Karpas-422 (cell line): Measurements from ENCODE around the gene RGL1. TPM values are rescaled to one million over a fixed set of nuclear protein-coding genes. Genes with fewer than 3 reads are reported as not detected.

Experiments used
- DNase-seq: peaks from one replicate; pipeline ENCODE4 v3.0.0-alpha.2; 2015
- H2AFZ ChIP-seq: fragments of 200-600 bp; sonication (generic); 2 replicates; pipeline ENCODE4 v1.6.1; 2014; ENCODE audit warnings: antibody characterized with exemption, low read length, mixed read lengths
- H3K27ac ChIP-seq: fragments of 200-600 bp; sonication (generic); 2 replicates; pipeline ENCODE4 v1.5.1; 2014; ENCODE audit warnings: mild to moderate bottlenecking, low read length, moderate library complexity
- H3K27me3 ChIP-seq: fragments of 200-600 bp; sonication (generic); 2 replicates; pipeline ENCODE4 v1.6.1; 2014; ENCODE audit warnings: low read length, mixed read lengths
- H3K36me3 ChIP-seq: fragments of 200-600 bp; sonication (generic); 2 replicates; pipeline ENCODE4 v1.6.1; 2014; ENCODE audit warnings: low read length, mixed read lengths; ENCODE audit not compliant: insufficient read depth
- H3K4me1 ChIP-seq: fragments of 200-600 bp; sonication (generic); 2 replicates; pipeline ENCODE4 v1.6.1; 2014; ENCODE audit warnings: mild to moderate bottlenecking, low read length, mixed read lengths
- H3K4me2 ChIP-seq: fragments of 200-600 bp; sonication (generic); 2 replicates; pipeline ENCODE4 v1.6.1; 2014; ENCODE audit warnings: low read length, low read depth, mild to moderate bottlenecking; ENCODE audit not compliant: poor library complexity, severe bottlenecking
- H3K4me3 ChIP-seq: fragments of 200-600 bp; sonication (generic); 2 replicates; pipeline ENCODE4 v1.5.1; 2014; ENCODE audit warnings: mild to moderate bottlenecking, antibody characterized with exemption, low read length, mixed read lengths
- H3K79me2 ChIP-seq: fragments of 200-600 bp; sonication (generic); 2 replicates; pipeline ENCODE4 v1.6.1; 2014; ENCODE audit warnings: mild to moderate bottlenecking, low read length, mixed read lengths
- H3K9ac ChIP-seq: fragments of 200-600 bp; sonication (generic); 2 replicates; pipeline ENCODE4 v1.6.0; 2014; ENCODE audit warnings: low read length
- H3K9me2 ChIP-seq: fragments of 200-600 bp; sonication (generic), shearing (Covaris generic); replicated peaks from 2 replicates; pipeline ENCODE4 v1.6.0; 2014; ENCODE audit warnings: mild to moderate bottlenecking, low read length, moderate library complexity; ENCODE audit not compliant: insufficient read depth
- H3K9me3 ChIP-seq: fragments of 300-700, 200-600 bp; sonication (generic); 2 replicates; pipeline ENCODE4 v1.6.1; 2014; ENCODE audit warnings: low read length, mixed read lengths
- H4K20me1 ChIP-seq: fragments of 200-600 bp; sonication (generic); 2 replicates; pipeline ENCODE4 v1.6.1; 2014; ENCODE audit warnings: mild to moderate bottlenecking, antibody characterized with exemption, low read length, low read depth; ENCODE audit not compliant: insufficient read depth
- total RNA-seq: library from RNA; depleted of rRNA; stranded (reverse); fragments of >200 nt; shearing (Covaris generic); gene quantifications from 2 replicates; pipeline ENCODE4 v1.2.3, GENCODE V29; 2014; ENCODE audit warnings: low replicate concordance

The RGL1 gene
- total RNA-seq, 1 experiment from 2014 or later: 1.0 TPM

- no peak overlapping the region for H3K27ac ChIP-seq
- H4K20me1 ChIP-seq: no peaks in the 10 kb centered on the region
- no peaks in the 10 kb centered on the region for H3K79me2 ChIP-seq
- no peaks in the 10 kb centered on the region for H3K27me3 ChIP-seq
- H3K4me1 ChIP-seq: no peaks in the 10 kb centered on the region
- H3K9ac ChIP-seq: no peak overlapping the region
- H3K4me3 ChIP-seq: no peak overlapping the region
- no peak overlapping the region for H2AFZ ChIP-seq
- H3K9me2 ChIP-seq: no peaks in the 10 kb centered on the region
- H3K4me2 ChIP-seq: no peak overlapping the region
- H3K36me3 ChIP-seq: no peaks in the 10 kb centered on the region
- DNase-seq: peak; percentile 76
- H3K9me3 ChIP-seq: no peaks in the 10 kb centered on the region
These were observed 151.8 kb downstream of the RGL1 start for GRCh38 chr1:183956559-183957188.

DNA sequence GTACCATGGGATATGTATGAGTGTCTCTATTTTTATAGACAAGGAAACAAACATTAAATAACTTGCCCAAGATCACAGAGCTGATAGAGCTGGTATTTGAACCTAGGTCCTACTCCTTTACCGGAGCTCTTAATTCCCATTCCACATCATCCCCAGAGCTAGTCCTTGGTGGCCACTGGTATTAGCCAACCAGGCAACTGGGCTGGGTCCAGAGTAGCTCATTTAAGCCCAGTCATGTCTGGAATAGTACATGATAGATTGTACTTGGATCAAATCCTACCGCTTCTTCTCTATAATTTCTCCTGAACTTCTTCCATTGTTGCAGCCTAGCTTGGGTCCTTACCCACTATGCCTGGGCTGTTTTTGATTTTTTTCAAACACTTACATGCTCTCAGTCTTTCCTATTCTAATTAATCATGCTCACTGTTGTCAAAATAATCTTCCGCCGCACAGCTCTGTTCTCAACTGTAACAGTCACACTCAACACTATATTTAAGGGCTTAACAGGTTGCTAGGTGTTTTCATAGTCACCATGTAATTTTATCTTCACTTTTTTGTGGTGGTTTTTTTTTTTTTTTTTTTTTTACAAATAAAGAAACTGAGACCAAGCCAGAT, 152.4 kb downstream of the RGL1 start:
- Histone ChIP-seq H3K4me2 (no peak overlapping the region), H3K79me2 (no peaks in the 10 kb centered on the region), H3K9me2 (no peaks in the 10 kb centered on the region), H3K9ac (no peak overlapping the region), H3K27ac (no peak overlapping the region), H3K9me3 (no peaks in the 10 kb centered on the region), H3K4me3 (no peak overlapping the region), H4K20me1 (no peaks in the 10 kb centered on the region), H3K27me3 (no peaks in the 10 kb centered on the region), H3K36me3 (no peaks in the 10 kb centered on the region), H3K4me1 (no peaks in the 10 kb centered on the region), H2AFZ (no peak overlapping the region)
- no peak for DNase-seq

DNA sequence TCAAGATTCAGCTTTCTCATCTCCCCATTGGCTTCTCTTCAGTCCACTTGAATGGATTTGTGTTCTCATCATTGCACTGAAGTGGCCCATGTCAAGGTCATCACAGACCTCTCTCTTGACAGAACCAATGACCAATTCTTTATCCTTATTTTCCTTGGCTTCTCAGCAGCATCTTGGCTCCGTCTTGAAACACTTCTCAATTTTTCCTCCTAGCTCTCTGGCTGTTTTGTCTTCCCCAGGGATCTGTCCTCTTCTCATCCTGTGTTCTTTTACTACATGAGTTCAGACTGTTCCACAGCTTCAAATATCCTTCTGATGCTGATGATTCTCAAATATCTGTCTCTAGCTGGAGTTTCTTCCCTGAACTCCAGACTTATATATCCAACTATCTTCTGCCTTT, 154.0 kb downstream of the RGL1 start:
- Histone ChIP-seq H3K9ac (no peak overlapping the region), H3K4me2 (no peak overlapping the region)
- DNase-seq: no peak

DNA sequence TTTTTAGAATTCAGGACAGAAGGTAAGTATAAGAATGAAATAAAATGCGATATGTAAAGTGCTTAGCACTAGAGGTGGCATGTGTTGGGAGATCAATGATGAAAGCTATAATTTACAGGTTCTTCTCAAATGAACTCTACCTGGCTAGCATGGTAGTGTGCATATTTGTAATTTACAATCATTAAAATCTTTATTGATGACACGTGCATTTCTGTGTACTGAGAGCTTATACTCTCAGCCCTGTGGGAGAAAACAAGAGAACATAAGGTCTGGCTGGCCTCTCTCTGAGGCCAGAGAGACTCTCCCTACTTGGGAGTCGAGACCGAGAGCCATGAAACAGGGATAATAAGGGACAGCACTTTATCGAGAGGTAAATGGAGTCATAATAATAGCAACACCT, 156.2 kb downstream of the RGL1 start:
- Histone ChIP-seq H3K36me3 (no peaks in the 10 kb centered on the region), H3K4me1 (no peaks in the 10 kb centered on the region), H2AFZ (no peak overlapping the region), H3K9me3 (no peaks in the 10 kb centered on the region), H3K4me3 (no peak overlapping the region), H4K20me1 (no peaks in the 10 kb centered on the region), H3K27me3 (no peaks in the 10 kb centered on the region), H3K4me2 (no peak overlapping the region), H3K9ac (no peak overlapping the region), H3K9me2 (no peaks in the 10 kb centered on the region), H3K79me2 (no peaks in the 10 kb centered on the region), H3K27ac (no peak overlapping the region)
- no peak for DNase-seq

More for the DNA sequence above, 154.0 kb downstream of the RGL1 start:
- Histone ChIP-seq H3K27me3 (no peaks in the 10 kb centered on the region), H4K20me1 (no peaks in the 10 kb centered on the region), H3K36me3 (no peaks in the 10 kb centered on the region), H3K4me1 (no peaks in the 10 kb centered on the region), H3K4me3 (no peak overlapping the region), H3K9me3 (no peaks in the 10 kb centered on the region), H3K79me2 (no peaks in the 10 kb centered on the region), H3K9me2 (no peaks in the 10 kb centered on the region), H3K27ac (no peak overlapping the region), H2AFZ (no peak overlapping the region)

DNA sequence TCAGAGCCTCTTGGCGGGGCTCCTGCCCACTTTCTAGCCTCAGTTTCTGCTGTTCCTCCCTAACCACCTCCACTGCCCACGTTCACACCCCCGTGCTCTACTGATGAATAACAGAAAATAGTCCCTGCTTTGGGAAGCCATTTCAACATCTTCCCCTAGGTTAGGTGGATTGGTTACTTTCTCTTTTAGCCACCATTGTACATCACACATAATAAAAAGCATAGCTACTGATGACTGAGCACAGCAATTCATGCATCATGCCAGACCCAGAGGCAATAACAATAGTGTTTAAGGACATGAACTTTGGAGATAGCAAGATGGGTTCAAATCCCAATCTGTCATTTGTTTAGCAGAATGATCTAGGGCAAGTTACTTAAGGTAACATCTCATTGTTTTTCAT, 158.0 kb downstream of the RGL1 start:
- no peak overlapping the region for H2AFZ ChIP-seq
- DNase-seq: no peak
- no peaks in the 10 kb centered on the region for H3K4me1 ChIP-seq

GRCh38 chr1:183965726-183966125, 160.8 kb downstream of the RGL1 start:
- H3K9me2 ChIP-seq: no peaks in the 10 kb centered on the region
- no peaks in the 10 kb centered on the region for H3K4me1 ChIP-seq
- no peaks in the 10 kb centered on the region for H3K9me3 ChIP-seq
- H3K27ac ChIP-seq: no peak overlapping the region
- no peak overlapping the region for H3K4me2 ChIP-seq
- H2AFZ ChIP-seq: no peak overlapping the region
- DNase-seq: no peak
- no peaks in the 10 kb centered on the region for H4K20me1 ChIP-seq
- no peaks in the 10 kb centered on the region for H3K36me3 ChIP-seq
- H3K79me2 ChIP-seq: no peaks in the 10 kb centered on the region
- H3K9ac ChIP-seq: no peak overlapping the region
- no peaks in the 10 kb centered on the region for H3K27me3 ChIP-seq
- H3K4me3 ChIP-seq: no peak overlapping the region

More for the DNA sequence above, 158.0 kb downstream of the RGL1 start:
- Histone ChIP-seq H3K9ac (no peak overlapping the region), H3K27me3 (no peaks in the 10 kb centered on the region), H3K79me2 (no peaks in the 10 kb centered on the region), H3K4me3 (no peak overlapping the region), H4K20me1 (no peaks in the 10 kb centered on the region), H3K9me2 (no peaks in the 10 kb centered on the region), H3K4me2 (no peak overlapping the region), H3K36me3 (no peaks in the 10 kb centered on the region), H3K9me3 (no peaks in the 10 kb centered on the region), H3K27ac (no peak overlapping the region)

- H3K27me3 ChIP-seq: no peaks in the 10 kb centered on the region
- DNase-seq: no peak
- H2AFZ ChIP-seq: no peak overlapping the region
- H3K4me1 ChIP-seq: no peaks in the 10 kb centered on the region
- H3K9me2 ChIP-seq: no peaks in the 10 kb centered on the region
- no peak overlapping the region for H3K4me2 ChIP-seq
- H3K9me3 ChIP-seq: no peaks in the 10 kb centered on the region
- no peaks in the 10 kb centered on the region for H3K36me3 ChIP-seq
- no peaks in the 10 kb centered on the region for H4K20me1 ChIP-seq
- H3K79me2 ChIP-seq: no peaks in the 10 kb centered on the region
- H3K4me3 ChIP-seq: no peak overlapping the region
- H3K9ac ChIP-seq: no peak overlapping the region
- no peak overlapping the region for H3K27ac ChIP-seq
These were observed 161.6 kb downstream of the RGL1 start for GRCh38 chr1:183966487-183966886.

DNA sequence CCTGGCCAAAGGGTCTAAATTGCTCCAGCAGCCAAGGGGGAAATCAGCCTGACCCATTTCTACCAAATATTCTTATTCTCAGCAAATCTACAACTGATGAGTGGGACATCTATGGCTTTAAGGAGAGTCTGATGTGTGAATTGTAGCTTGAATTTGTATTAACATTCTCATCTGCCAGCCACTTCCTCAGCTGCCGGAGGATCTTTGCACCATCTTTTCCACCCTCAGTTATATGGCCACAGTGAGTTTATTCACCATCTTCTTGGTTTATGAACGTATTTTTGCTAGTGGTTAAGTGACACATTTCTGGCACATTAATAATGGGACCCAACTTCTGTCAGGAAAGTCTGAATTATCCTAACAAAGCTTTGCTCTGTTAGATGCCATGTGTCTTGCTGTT, 163.0 kb downstream of the RGL1 start:
- no peaks in the 10 kb centered on the region for H4K20me1 ChIP-seq
- H3K9me3 ChIP-seq: no peaks in the 10 kb centered on the region
- no peaks in the 10 kb centered on the region for H3K9me2 ChIP-seq
- H2AFZ ChIP-seq: no peak overlapping the region
- DNase-seq: no peak
- H3K4me1 ChIP-seq: no peaks in the 10 kb centered on the region
- H3K4me2 ChIP-seq: no peak overlapping the region
- H3K4me3 ChIP-seq: no peak overlapping the region
- H3K27ac ChIP-seq: no peak overlapping the region
- H3K36me3 ChIP-seq: no peaks in the 10 kb centered on the region
- H3K27me3 ChIP-seq: no peaks in the 10 kb centered on the region
- no peak overlapping the region for H3K9ac ChIP-seq
- H3K79me2 ChIP-seq: no peaks in the 10 kb centered on the region
